OCI-LY1 (cell line): ENCODE data around the gene MROH2A.

Experiments used
- H2AFZ ChIP-seq: fragments of 200-600 bp; sonication (generic), shearing (Covaris generic); 2 replicates; pipeline ENCODE4 v1.6.0; 2014; ENCODE audit warnings: antibody characterized with exemption, mild to moderate bottlenecking, low read length
- H3F3A ChIP-seq: fragments of 200-600 bp; sonication (generic), shearing (Covaris generic); 2 replicates; pipeline ENCODE4 v1.6.0; 2014; ENCODE audit warnings: mild to moderate bottlenecking, antibody characterized with exemption, low read length, moderate library complexity; ENCODE audit not compliant: insufficient read depth
- H3K27ac ChIP-seq: fragments of 200-600 bp; sonication (generic); 2 replicates; pipeline ENCODE4 v1.5.1; 2014; ENCODE audit warnings: low read length, mixed run types, mild to moderate bottlenecking, low read depth; ENCODE audit not compliant: poor library complexity, severe bottlenecking
- H3K27me3 ChIP-seq: fragments of 200-600 bp; sonication (generic); 2 replicates; pipeline ENCODE4 v1.6.0; 2014; ENCODE audit warnings: antibody characterized with exemption, mild to moderate bottlenecking, low read length, moderate library complexity; ENCODE audit not compliant: insufficient read depth
- H3K36me3 ChIP-seq: fragments of 200-600 bp; sonication (generic); 2 replicates; pipeline ENCODE4 v1.6.1; 2014; ENCODE audit warnings: mild to moderate bottlenecking, antibody characterized with exemption, low read length, moderate library complexity, mixed read lengths; ENCODE audit not compliant: insufficient read depth
- H3K4me1 ChIP-seq: fragments of 200-600 bp; sonication (generic); 2 replicates; pipeline ENCODE4 v1.5.1; 2014; ENCODE audit warnings: mild to moderate bottlenecking, low read length, moderate library complexity; ENCODE audit not compliant: insufficient read depth, severe bottlenecking
- H3K4me2 ChIP-seq: fragments of 200-600 bp; sonication (generic), shearing (Covaris generic); 2 replicates; pipeline ENCODE4 v1.6.1; 2014; ENCODE audit warnings: low read length
- H3K4me3 ChIP-seq: fragments of 200-600 bp; sonication (generic); 2 replicates; pipeline ENCODE4 v1.5.1; 2014; ENCODE audit warnings: low read length, low read depth, mild to moderate bottlenecking, mixed read lengths; ENCODE audit not compliant: poor library complexity, severe bottlenecking
- H3K79me2 ChIP-seq: fragments of 200-600 bp; shearing (Covaris generic); 2 replicates; pipeline ENCODE4 v1.6.1; 2016; ENCODE audit warnings: mixed run types, low read length, mixed read lengths; ENCODE audit not compliant: insufficient read depth
- H3K9ac ChIP-seq: fragments of 200-600 bp; sonication (generic), shearing (Covaris generic); 2 replicates; pipeline ENCODE4 v1.6.1; 2014; ENCODE audit warnings: mild to moderate bottlenecking, low read length, mixed read lengths
- H3K9me2 ChIP-seq: fragments of 200-600 bp; sonication (generic), shearing (Covaris generic); 2 replicates; pipeline ENCODE4 v1.6.1; 2014; ENCODE audit warnings: low read depth, mild to moderate bottlenecking, low read length, mixed read lengths
- H3K9me3 ChIP-seq: fragments of 200-600 bp; shearing (Covaris generic); 2 replicates; pipeline ENCODE4 v1.6.1; 2014; ENCODE audit warnings: low read length, mixed read lengths
- H4K20me1 ChIP-seq: fragments of 200-600 bp; sonication (generic), shearing (Covaris generic); 2 replicates; pipeline ENCODE4 v1.6.0; 2016; ENCODE audit warnings: mild to moderate bottlenecking, low read length; ENCODE audit not compliant: insufficient read depth
- EZH2 ChIP-seq: fragments of 200-600 bp; sonication (generic), shearing (Covaris generic); IDR thresholded peaks from 2 replicates; pipeline ENCODE4 v1.8.0; 2017; ENCODE audit warnings: borderline replicate concordance, mixed run types, mild to moderate bottlenecking, antibody characterized with exemption, low read length, moderate library complexity, mixed read lengths
- TF ChIP-seq, protein P1 (sequence below): fragments of 200-600 bp; sonication (generic), shearing (Covaris generic); IDR thresholded peaks from 2 replicates; pipeline ENCODE4 v1.5.1; 2017; ENCODE audit warnings: mild to moderate bottlenecking, antibody characterized with exemption, low read length, moderate library complexity, mixed read lengths

The MROH2A gene

GRCh38 chr2:233856184-233856583 is 78.1 kb downstream of the MROH2A start:
- H2AFZ ChIP-seq: no peak overlapping the region
- no peak overlapping the region for H3K9ac ChIP-seq
- TF ChIP-seq, protein P1, sequence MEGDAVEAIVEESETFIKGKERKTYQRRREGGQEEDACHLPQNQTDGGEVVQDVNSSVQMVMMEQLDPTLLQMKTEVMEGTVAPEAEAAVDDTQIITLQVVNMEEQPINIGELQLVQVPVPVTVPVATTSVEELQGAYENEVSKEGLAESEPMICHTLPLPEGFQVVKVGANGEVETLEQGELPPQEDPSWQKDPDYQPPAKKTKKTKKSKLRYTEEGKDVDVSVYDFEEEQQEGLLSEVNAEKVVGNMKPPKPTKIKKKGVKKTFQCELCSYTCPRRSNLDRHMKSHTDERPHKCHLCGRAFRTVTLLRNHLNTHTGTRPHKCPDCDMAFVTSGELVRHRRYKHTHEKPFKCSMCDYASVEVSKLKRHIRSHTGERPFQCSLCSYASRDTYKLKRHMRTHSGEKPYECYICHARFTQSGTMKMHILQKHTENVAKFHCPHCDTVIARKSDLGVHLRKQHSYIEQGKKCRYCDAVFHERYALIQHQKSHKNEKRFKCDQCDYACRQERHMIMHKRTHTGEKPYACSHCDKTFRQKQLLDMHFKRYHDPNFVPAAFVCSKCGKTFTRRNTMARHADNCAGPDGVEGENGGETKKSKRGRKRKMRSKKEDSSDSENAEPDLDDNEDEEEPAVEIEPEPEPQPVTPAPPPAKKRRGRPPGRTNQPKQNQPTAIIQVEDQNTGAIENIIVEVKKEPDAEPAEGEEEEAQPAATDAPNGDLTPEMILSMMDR: no peak
- TF ChIP-seq EZH2: no peak
- H3K27ac ChIP-seq: no peak overlapping the region
- H3K4me2 ChIP-seq: no peak overlapping the region
- H3K79me2 ChIP-seq: peaks cover 31% of the 10 kb centered on the region
- H3K9me3 ChIP-seq: no peaks in the 10 kb centered on the region; the same call in 1 of the 2 replicates
- no peaks in the 10 kb centered on the region for H4K20me1 ChIP-seq
- no peaks in the 10 kb centered on the region for H3K9me2 ChIP-seq
- H3K36me3 ChIP-seq: peaks cover 29% of the 10 kb centered on the region
- peaks cover 32% of the 10 kb centered on the region for H3K4me1 ChIP-seq
- no peaks in the 10 kb centered on the region for H3F3A ChIP-seq
- H3K27me3 ChIP-seq: no peaks in the 10 kb centered on the region
- no peak overlapping the region for H3K4me3 ChIP-seq

DNA sequence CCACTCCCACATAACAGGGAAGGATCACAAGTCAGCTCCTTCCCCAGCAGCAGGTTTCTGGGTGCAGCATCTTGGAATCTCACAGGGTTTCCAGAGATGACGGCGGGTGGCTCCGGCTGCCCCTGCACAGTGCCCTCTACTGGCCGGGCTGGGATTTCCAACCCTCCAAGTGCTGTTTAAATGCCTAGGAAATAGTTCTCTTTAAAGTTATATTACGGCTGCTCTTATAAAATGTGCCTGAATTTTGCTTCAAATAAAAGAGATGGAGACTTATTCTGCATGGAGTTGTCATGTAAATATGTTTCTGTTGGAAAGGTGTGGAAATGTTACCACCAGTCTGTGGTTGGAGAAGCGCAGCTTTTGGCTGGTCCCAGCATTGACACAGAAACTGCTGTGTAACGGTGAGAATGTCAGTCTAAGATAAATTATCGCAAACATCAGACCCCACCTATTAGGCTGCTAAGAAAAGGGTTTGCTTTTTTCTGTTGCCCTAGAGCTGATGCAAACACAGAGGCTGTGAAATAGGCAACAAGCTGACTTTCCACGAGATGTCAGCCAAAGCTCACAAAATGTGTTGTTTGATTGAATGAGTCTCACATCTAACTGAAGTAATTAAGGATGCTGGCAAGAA is 79.5 kb downstream of the MROH2A start:
- TF ChIP-seq EZH2: no peak
- TF ChIP-seq, protein P1: peak; percentile 96
- Histone ChIP-seq H3K79me2 (peaks cover 17% of the 10 kb centered on the region), H2AFZ (no peak overlapping the region), H3K9me3 (no peaks in the 10 kb centered on the region; the same call in 1 of the 2 replicates), H3K36me3 (peaks cover 16% of the 10 kb centered on the region; the same call in 1 of the 2 replicates), H3K4me1 (peaks cover 20% of the 10 kb centered on the region), H3K27me3 (no peaks in the 10 kb centered on the region), H3K9me2 (no peaks in the 10 kb centered on the region), H3F3A (no peaks in the 10 kb centered on the region), H3K9ac (no peak overlapping the region), H3K4me3 (no peak overlapping the region), H3K27ac (no peak overlapping the region), H3K4me2 (no peak overlapping the region; the same call in 1 of the 2 replicates), H4K20me1 (no peaks in the 10 kb centered on the region)

GRCh38 chr2:233858331-233858730 is 80.2 kb downstream of the MROH2A start:
- no peak for TF ChIP-seq EZH2
- TF ChIP-seq, protein P1: no peak
- no peak overlapping the region for H3K9ac ChIP-seq

More at GRCh38 chr2:233858331-233858730, 80.2 kb downstream of the MROH2A start:
- Histone ChIP-seq H3K27me3 (no peaks in the 10 kb centered on the region), H3K36me3 (peaks cover 9% of the 10 kb centered on the region; the same call in 1 of the 2 replicates), H3K4me2 (no peak overlapping the region), H2AFZ (no peak overlapping the region), H3K79me2 (peaks cover 10% of the 10 kb centered on the region), H3K4me3 (no peak overlapping the region), H3F3A (no peaks in the 10 kb centered on the region), H3K9me2 (no peaks in the 10 kb centered on the region), H3K4me1 (peaks cover 13% of the 10 kb centered on the region), H3K9me3 (no peaks in the 10 kb centered on the region; the same call in 1 of the 2 replicates), H3K27ac (no peak overlapping the region), H4K20me1 (no peaks in the 10 kb centered on the region)
